Endothelial cell of umbilical vein (primary cell): ENCODE results near the gene MED26. TPM values are rescaled to one million over a fixed set of nuclear protein-coding genes. Genes with fewer than 3 reads are reported as not detected.
A peak's percentile ranks its signal among the peaks of the same experiment; 100 is the strongest.

ENCODE experiments used
- BruUV-seq: library from RNA; stranded (reverse); fragments of 400-500 nt; replicated peaks from 2 replicates; lab custom pipeline; 2021; lab: Mats Ljungman, UMichigan
- CTCF ChIA-PET: fragments of 300-600, 350-600 bp; sonication (Branson Sonifier 250); formaldehyde crosslinking; loops from one replicate; lab custom pipeline; 2021; ENCODE audit warnings: antibody characterized with exemption, inconsistent platforms; lab: Charles Lee
- POLR2A ChIA-PET: fragments of 300-600, 350-600 bp; sonication (Branson Sonifier 250); formaldehyde crosslinking; loops from one replicate; lab custom pipeline; 2021; ENCODE audit warnings: antibody characterized with exemption, inconsistent platforms; lab: Charles Lee
- DNase-seq: peaks from one replicate; pipeline ENCODE4 v3.0.0-alpha.2; 2011; ENCODE audit warnings: low read depth, low spot score
- FAIRE-seq: peaks from 2 replicates; lab custom pipeline; 2011; peaks lifted over from hg19 to GRCh38; lab: Jason Lieb, UNC
- H2AFZ ChIP-seq: 2 replicates; pipeline ENCODE4 v1.6.0; 2012; ENCODE audit warnings: low read depth, low read length, control low read depth, inconsistent platforms
- H3K27ac ChIP-seq: 2 replicates; pipeline ENCODE4 v1.5.1; 2011; ENCODE audit warnings: low read depth, mild to moderate bottlenecking, control low read depth, low read length, moderate library complexity; ENCODE audit not compliant: insufficient read depth
- H3K27me3 ChIP-seq, 2 experiments: 2 replicates each; pipeline versions ENCODE4 v1.6.0 to v1.6.1; 2011; ENCODE audit warnings: low read length in 2 of 2, mixed read lengths in 1 of 2; ENCODE audit not compliant: control insufficient read depth in 2 of 2, insufficient read depth in 2 of 2
- H3K36me3 ChIP-seq, 2 experiments: 2 replicates in 1 of 2; 3 replicates in 1 of 2; pipeline ENCODE4 v1.5.1; 2011; ENCODE audit warnings: low read length in 2 of 2, mild to moderate bottlenecking in 1 of 2, moderate library complexity in 1 of 2; ENCODE audit not compliant: control insufficient read depth in 2 of 2, insufficient read depth in 2 of 2; ENCODE audit errors: extremely low read depth in 1 of 2
- H3K4me1 ChIP-seq: 3 replicates; pipeline ENCODE4 v1.5.1; 2011; ENCODE audit warnings: mild to moderate bottlenecking, low read length; ENCODE audit not compliant: control insufficient read depth, insufficient read depth; ENCODE audit errors: extremely low read depth
- H3K4me2 ChIP-seq: 2 replicates; pipeline ENCODE4 v1.6.1; 2011; ENCODE audit warnings: low read length, control low read depth, mixed read lengths; ENCODE audit not compliant: insufficient read depth
- H3K4me3 ChIP-seq, 3 experiments: fragments of 200-600 bp in 1 of 3; sonication (generic), shearing (Covaris generic) in 1 of 3; replicated peaks in 1 of 3; 2 replicates each; pipeline ENCODE4 v1.5.1; 2011 to 2016; ENCODE audit warnings: control low read depth in 3 of 3, low read length in 3 of 3, mild to moderate bottlenecking in 2 of 3, inconsistent platforms in 1 of 3, low read depth in 1 of 3, moderate library complexity in 1 of 3; ENCODE audit not compliant: insufficient read depth in 1 of 3
- H3K79me2 ChIP-seq: 2 replicates; pipeline ENCODE4 v1.6.0; 2012; ENCODE audit warnings: low read length, inconsistent platforms; ENCODE audit not compliant: control insufficient read depth, insufficient read depth
- H3K9ac ChIP-seq: replicated peaks from 2 replicates; pipeline ENCODE3; 2011; ENCODE audit warnings: low read length, control low read depth; ENCODE audit not compliant: insufficient read depth; ENCODE audit errors: extremely low read depth
- H3K9me1 ChIP-seq: replicated peaks from 3 replicates; pipeline ENCODE4 v1.6.0; 2011; ENCODE audit warnings: mild to moderate bottlenecking, low read length; ENCODE audit not compliant: control insufficient read depth, insufficient read depth; ENCODE audit errors: extremely low read depth
- H3K9me3 ChIP-seq: replicated peaks from 2 replicates; pipeline ENCODE4 v1.5.1; 2012; ENCODE audit warnings: low read length, inconsistent platforms; ENCODE audit not compliant: control insufficient read depth, insufficient read depth
- H4K20me1 ChIP-seq: replicated peaks from 2 replicates; pipeline ENCODE3; 2011; ENCODE audit warnings: mild to moderate bottlenecking, low read length; ENCODE audit not compliant: control insufficient read depth, insufficient read depth; ENCODE audit errors: extremely low read depth
- JUN ChIP-seq: IDR thresholded peaks from 2 replicates; pipeline ENCODE4 v1.6.1; 2011; ENCODE audit warnings: borderline replicate concordance, low read depth; ENCODE audit not compliant: insufficient read length, insufficient read depth
- dilution Hi-C: fragments of 300-500 bp; cut with MboI; formaldehyde crosslinking; loops from one replicate; pipeline ENCODE4 v1.15.0; 2019; ENCODE audit warnings: low sequenced_read_pairs; ENCODE audit not compliant: extremely low pct_ligation_motif_present
- intact Hi-C: fragments of 100-400 bp; cut with micrococcal nuclease; formaldehyde crosslinking; loops from one replicate; pipeline ENCODE4 v1.10.0; 2022
- polyA plus RNA-seq, 4 experiments: library from polyadenylated mRNA; depleted of rRNA in 3 of 4; stranded (reverse) in 3 of 4; unstranded in 1 of 4; fragments of >200 nt; gene quantifications; 2 replicates each; pipeline versions ENCODE4 v1.2.1 to v1.2.3, GENCODE V29; 2011 to 2012; ENCODE audit warnings: missing spikeins in 1 of 4
- total RNA-seq: library from RNA; stranded (reverse); gene quantifications from 2 replicates; pipeline ENCODE4 v1.2.3, GENCODE V29; 2021
- TF ChIP-seq, protein P1 (sequence below), 2 donors: IDR thresholded peaks; 1 replicate in 1 of 2; 2 replicates in 1 of 2; pipeline ENCODE4 v1.5.1; 2011; ENCODE audit warnings: low read length in 2 of 2, mild to moderate bottlenecking in 2 of 2, moderate library complexity in 2 of 2, control low read depth in 1 of 2, inconsistent platforms in 1 of 2, low read depth in 1 of 2; ENCODE audit not compliant: insufficient read depth in 1 of 2; ENCODE audit errors: extremely low read depth in 1 of 2

Gene MED26
- total and polyA plus RNA-seq, 2 donors (not counting 3 experiments of a cell fraction or from before 2014, with no cell fraction given) = 5.6 to 13.4 TPM

DNA sequence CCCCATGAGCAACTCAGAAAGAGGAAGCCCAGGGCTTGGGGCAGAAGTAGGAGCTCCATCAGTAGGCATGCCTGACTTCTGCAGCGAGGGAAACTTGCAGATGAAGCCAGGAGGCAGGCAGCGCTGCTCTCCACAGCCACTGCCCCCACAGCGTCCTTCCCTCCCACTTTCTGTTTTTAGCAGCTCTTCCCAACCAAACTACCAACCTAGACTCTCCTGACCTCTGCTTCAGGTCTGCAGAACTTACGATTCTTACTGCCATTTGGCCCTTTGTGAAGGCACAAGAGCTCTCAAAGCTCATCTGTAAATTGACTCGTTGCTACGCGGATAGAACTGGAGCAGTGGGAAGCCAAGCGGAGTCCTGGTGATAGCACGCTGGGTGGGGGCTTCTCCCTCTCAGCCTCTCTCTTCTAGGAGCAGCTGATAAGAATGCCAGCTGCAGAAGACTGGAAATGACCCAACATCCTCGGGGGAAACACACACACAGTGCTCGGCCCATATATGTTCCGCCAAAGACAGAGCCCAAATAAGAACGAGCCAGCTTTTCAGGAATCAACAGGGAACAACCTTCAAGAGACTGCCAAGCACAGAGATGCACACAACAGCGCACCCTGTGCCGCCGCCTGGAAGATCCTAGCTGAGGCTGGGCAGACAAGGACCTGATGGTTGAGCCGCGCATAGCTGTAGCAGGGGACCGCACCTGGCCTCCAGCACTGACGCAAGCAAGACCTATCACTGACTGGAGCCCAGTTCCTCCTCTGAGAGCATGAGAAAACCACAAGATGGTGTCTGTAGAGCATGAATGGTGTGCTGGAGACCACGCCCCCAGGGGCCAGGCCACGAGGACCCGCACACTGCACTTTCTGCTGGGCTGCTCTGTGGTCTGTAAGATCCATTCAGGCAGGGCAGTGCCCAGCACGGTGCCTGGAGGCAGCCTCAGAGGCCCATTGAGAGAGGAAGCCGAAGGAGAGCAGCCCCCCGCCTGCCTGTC, 39.9 kb downstream of the MED26 start:
- intact Hi-C loops (no loop called here), dilution Hi-C loops (no loop called here)
- ChIA-PET POLR2A (interaction anchor here (0.9 kb wide), 1 partner anchor 39 kb away, joined by 3 read pairs; no protein-coding TSS in a partner anchor), CTCF (interaction anchor here (0.5 to 2.4 kb wide), 11 partner anchors 10 to 102 kb away, joined by 3 to 10 read pairs (median 4); partner anchors contain the start of gene MED26)
- Histone ChIP-seq H3K27ac (peak overlapping the region; percentile 6), H3K9me1 (no peaks in the 10 kb centered on the region), H3K36me3 (no peaks in the 10 kb centered on the region), H3K4me1 (peaks cover 39% of the 10 kb centered on the region), H3K79me2 (peaks cover 81% of the 10 kb centered on the region), H3K4me2 (peak overlapping the region; percentile 35), H3K27me3 (no peaks in the 10 kb centered on the region), H2AFZ (no peak overlapping the region), H3K9me3 (no peaks in the 10 kb centered on the region), H4K20me1 (no peaks in the 10 kb centered on the region), H3K4me3 (no peak overlapping the region), H3K9ac (no peak overlapping the region)
- peak; percentile 79 for DNase-seq
- TF ChIP-seq JUN = no peak
- TF ChIP-seq, protein P1, sequence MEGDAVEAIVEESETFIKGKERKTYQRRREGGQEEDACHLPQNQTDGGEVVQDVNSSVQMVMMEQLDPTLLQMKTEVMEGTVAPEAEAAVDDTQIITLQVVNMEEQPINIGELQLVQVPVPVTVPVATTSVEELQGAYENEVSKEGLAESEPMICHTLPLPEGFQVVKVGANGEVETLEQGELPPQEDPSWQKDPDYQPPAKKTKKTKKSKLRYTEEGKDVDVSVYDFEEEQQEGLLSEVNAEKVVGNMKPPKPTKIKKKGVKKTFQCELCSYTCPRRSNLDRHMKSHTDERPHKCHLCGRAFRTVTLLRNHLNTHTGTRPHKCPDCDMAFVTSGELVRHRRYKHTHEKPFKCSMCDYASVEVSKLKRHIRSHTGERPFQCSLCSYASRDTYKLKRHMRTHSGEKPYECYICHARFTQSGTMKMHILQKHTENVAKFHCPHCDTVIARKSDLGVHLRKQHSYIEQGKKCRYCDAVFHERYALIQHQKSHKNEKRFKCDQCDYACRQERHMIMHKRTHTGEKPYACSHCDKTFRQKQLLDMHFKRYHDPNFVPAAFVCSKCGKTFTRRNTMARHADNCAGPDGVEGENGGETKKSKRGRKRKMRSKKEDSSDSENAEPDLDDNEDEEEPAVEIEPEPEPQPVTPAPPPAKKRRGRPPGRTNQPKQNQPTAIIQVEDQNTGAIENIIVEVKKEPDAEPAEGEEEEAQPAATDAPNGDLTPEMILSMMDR (IDR thresholded peaks at IDR 0.05; ENCODE audit: extremely low read depth in 1 of 2, insufficient read depth in 1 of 2, low read depth in 1 of 2, low read length in 2 of 2) = peak in 1 of 2 donors; percentile 0
- peak; percentile 87 for FAIRE-seq
- no TSS peak for BruUV-seq
